Adrenal gland (tissue), 12 donors: ENCODE data around the gene DPYD. TPM values are rescaled to one million over a fixed set of nuclear protein-coding genes. Genes with fewer than 3 reads are reported as not detected.

Source experiments
- DNase-seq, 7 donors: peaks; one replicate each; pipeline ENCODE4 v3.0.0-alpha.2; 2019 to 2020
- H3K27ac ChIP-seq, 5 donors: fragments of 200-600 bp; sonication (generic) in 4 of 5; 1 replicate in 3 of 5; 2 replicates in 2 of 5; pipeline versions ENCODE4 v1.5.1 to v1.8.0; 2016 to 2020; ENCODE audit warnings: mild to moderate bottlenecking in 1 of 5
- H3K27me3 ChIP-seq: fragments of 200-600 bp; 2 replicates; pipeline ENCODE4 v1.8.0; 2021
- H3K36me3 ChIP-seq, 2 donors: fragments of 200-600 bp; replicated peaks in 1 of 2; 1 replicate in 1 of 2; 2 replicates in 1 of 2; pipeline versions ENCODE4 v1.5.1 to v1.8.0; 2018 to 2022
- H3K4me1 ChIP-seq, 2 donors: fragments of 200-600 bp; replicated peaks in 1 of 2; 1 replicate in 1 of 2; 2 replicates in 1 of 2; pipeline versions ENCODE4 v1.5.1 to v1.8.0; 2018 to 2021
- H3K4me3 ChIP-seq, 4 donors: fragments of 200-600 bp; sonication (generic) in 3 of 4; one replicate each; pipeline ENCODE4 v1.5.1; 2016 to 2018
- H3K9me3 ChIP-seq, 3 donors: fragments of 200-600 bp; sonication (generic) in 1 of 3; replicated peaks in 1 of 3; 1 replicate in 2 of 3; 2 replicates in 1 of 3; pipeline versions ENCODE4 v1.5.1 to v1.8.0; 2016 to 2021
- POLR2A ChIP-seq, 2 donors: fragments of 450-650 bp; IDR thresholded peaks; one replicate each; pipeline ENCODE4 v1.6.1; 2017; ENCODE audit warnings: antibody characterized with exemption in 2 of 2, mild to moderate bottlenecking in 2 of 2, moderate library complexity in 1 of 2
- WGBS, 4 donors: extraction: QIAGEN DNeasy Blood & Tissue Kit in 2 of 4; methylation state at CpG; one replicate each; pipeline versions ENCODE4 v1.1.5 to v1.1.7; 2013 to 2017; 5-methylcytosine and 5-hydroxymethylcytosine counted together
- intact Hi-C, 2 donors: fragments of 100-400 bp; cut with DNase I; formaldehyde crosslinking; loops; one replicate each; pipeline versions ENCODE4 v1.14.1 to v1.15.0; 2022 to 2023
- polyA plus RNA-seq, 3 donors: library from polyadenylated mRNA; stranded (reverse); fragments of 200-250 nt in 2 of 3; fragments of 350-450 nt in 1 of 3; fragmentation: Illumina TruSeq in 1 of 3; extraction: RNeasy Lipid Tissue Mini Kit (QIAGEN cat#74804) in 1 of 3; gene quantifications; one replicate each; pipeline ENCODE4 v1.2.3, GENCODE V29; 2013 to 2014
- total RNA-seq, 9 donors: library from RNA; depleted of rRNA in 4 of 9; stranded (reverse); fragments of >200 nt in 4 of 9; fragments of 120-200 nt in 1 of 9; fragmentation: NEBNext Ultra II Directional in 1 of 9; extraction: Animal tissue kit (Norgen Biotek cat#: 25700) in 1 of 9; gene quantifications; one replicate each; pipeline versions ENCODE4 v1.1.0 to v1.2.4, GENCODE V29; 2013 to 2023
- TF ChIP-seq, protein P1 (sequence below), 6 experiments: fragments of 450-650 bp in 4 of 6; fragments of 200-600 bp in 2 of 6; sonication (generic) in 1 of 6; IDR thresholded peaks; 1 replicate in 5 of 6; 2 replicates in 1 of 6; pipeline versions ENCODE4 v1.5.1 to v1.8.0; 2016 to 2021; ENCODE audit warnings: antibody characterized with exemption in 6 of 6, mild to moderate bottlenecking in 2 of 6, moderate library complexity in 1 of 6
- donor health status: healthy with polysubstance abuse.
- donor health status: Bipolar disorder and iron deficiency.
- donor health status: DM: yes; HTN: yes; CAD: no.
- donor health status: DM: no; HTN: no; CAD: no.
- donor health status: DM: no; HTN: no; CAD: no.
- donor health status: DM: yes; HTN: yes; CAD: no.

DPYD gene
- total and polyA plus RNA-seq, 12 donors = 6.6 to 73.1 (median 30.2) TPM

DNA sequence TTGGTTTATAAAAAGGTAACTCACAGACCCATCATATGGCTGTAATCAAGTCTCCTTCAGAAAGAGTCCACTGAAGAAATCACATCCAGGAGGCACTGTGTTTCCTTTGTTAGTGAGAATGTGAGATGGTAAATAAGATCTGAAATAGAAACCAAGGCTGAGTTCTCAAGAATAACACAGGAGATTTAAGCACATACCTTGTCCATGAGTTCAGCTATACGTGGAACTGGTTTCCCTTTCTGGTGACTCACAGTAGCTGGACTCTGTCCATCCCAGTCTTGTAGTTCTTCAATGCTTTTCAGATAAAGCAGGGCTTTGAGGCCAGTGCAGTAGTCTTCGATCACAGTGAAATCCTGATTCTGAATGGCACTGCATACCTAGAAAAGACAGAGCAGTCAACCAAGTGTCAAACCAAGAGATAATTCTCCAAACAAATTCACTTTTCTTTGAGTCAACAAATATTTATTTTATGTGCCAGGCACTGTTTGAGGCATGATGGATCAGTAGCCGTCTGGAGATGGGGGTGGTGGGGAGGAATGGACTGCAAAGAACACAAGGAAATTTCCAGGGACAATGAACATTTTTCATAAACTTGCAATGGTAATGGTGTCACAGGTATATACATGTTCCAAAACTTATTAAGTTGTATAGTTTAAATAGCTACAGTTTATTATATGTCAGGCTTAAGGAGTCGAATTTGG, 727.8 kb downstream of the DPYD start:
- 78 to 84% (median 79%) methylated on average over 4 of the region's 4 CpGs for WGBS, 4 donors
- Histone ChIP-seq H3K4me3 (no peak overlapping the region), H3K4me1 (no peaks in the 10 kb centered on the region), H3K36me3 (no peaks in the 10 kb centered on the region), H3K27ac (no peak overlapping the region), H3K27me3 (no peaks in the 10 kb centered on the region), H3K9me3 (no peaks in the 10 kb centered on the region)
- peak in 2 of 7 donors; percentile 16 to 19 for DNase-seq
- intact Hi-C loops = no loop called here
- TF ChIP-seq POLR2A (IDR thresholded peaks at IDR 0.05) = no peak
- TF ChIP-seq, protein P1, sequence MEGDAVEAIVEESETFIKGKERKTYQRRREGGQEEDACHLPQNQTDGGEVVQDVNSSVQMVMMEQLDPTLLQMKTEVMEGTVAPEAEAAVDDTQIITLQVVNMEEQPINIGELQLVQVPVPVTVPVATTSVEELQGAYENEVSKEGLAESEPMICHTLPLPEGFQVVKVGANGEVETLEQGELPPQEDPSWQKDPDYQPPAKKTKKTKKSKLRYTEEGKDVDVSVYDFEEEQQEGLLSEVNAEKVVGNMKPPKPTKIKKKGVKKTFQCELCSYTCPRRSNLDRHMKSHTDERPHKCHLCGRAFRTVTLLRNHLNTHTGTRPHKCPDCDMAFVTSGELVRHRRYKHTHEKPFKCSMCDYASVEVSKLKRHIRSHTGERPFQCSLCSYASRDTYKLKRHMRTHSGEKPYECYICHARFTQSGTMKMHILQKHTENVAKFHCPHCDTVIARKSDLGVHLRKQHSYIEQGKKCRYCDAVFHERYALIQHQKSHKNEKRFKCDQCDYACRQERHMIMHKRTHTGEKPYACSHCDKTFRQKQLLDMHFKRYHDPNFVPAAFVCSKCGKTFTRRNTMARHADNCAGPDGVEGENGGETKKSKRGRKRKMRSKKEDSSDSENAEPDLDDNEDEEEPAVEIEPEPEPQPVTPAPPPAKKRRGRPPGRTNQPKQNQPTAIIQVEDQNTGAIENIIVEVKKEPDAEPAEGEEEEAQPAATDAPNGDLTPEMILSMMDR (IDR thresholded peaks at IDR 0.05) = no peak

DNA sequence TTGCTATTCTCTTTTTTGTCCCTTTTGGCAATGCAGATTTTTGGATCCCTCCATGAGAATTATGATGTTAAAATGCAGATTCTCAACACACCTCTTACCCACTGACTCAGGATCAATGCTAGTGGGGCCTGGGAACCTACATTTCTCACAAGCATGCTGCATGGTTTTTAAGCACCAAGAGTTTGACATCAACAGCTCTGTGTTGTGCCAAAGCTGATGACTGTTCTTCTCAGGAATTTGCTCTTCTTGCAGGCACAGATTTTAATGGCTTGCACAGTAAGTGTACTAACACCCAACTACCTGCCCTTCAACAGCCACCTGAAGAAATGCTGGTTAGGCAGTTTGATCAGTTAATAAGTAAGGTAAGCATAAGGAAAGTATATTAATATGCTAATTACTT, 730.5 kb downstream of the DPYD start:
- Histone ChIP-seq H3K4me3 (no peak overlapping the region), H3K27me3 (no peaks in the 10 kb centered on the region), H3K4me1 (no peaks in the 10 kb centered on the region), H3K36me3 (no peaks in the 10 kb centered on the region), H3K27ac (no peak overlapping the region), H3K9me3 (no peaks in the 10 kb centered on the region)
- DNase-seq = no peak
- TF ChIP-seq POLR2A (IDR thresholded peaks at IDR 0.05) = no peak
- TF ChIP-seq, protein P1 (IDR thresholded peaks at IDR 0.05) = no peak
- intact Hi-C loops = no loop called here

DNA sequence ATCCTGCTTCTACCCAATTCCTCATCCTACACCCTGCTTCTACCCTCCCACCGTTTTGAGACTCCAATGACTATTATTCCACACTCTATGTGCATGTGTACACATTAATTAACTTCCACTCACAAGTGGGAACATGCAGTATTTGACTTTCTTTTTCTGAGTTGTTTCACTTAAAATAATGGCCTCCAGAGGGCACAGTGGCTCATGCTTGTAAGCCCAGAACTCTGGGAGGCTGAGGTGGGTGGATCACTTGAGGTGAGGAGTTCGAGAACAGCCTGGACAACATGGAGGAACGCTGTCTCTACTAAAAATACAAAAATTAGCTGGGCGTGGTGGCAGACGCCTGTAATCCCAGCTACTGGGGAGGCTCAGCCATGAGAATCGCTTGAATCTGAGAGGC, 734.5 kb downstream of the DPYD start:
- no peaks in the 10 kb centered on the region for H3K36me3 ChIP-seq
- DNase-seq = no peak
- WGBS, 4 donors = 82 to 87% (median 85%) methylated on average over 6 of the region's 6 CpGs
- no peaks in the 10 kb centered on the region for H3K4me1 ChIP-seq
- intact Hi-C loops = no loop called here
- no peak overlapping the region for H3K27ac ChIP-seq
- H3K27me3 ChIP-seq = no peaks in the 10 kb centered on the region
- H3K4me3 ChIP-seq = no peak overlapping the region
- H3K9me3 ChIP-seq = peaks cover 0 to 5% (median 0%) of the 10 kb centered on the region in 3 donors
- TF ChIP-seq, protein P1 (IDR thresholded peaks at IDR 0.05) = peak in 3 of 6 experiments; percentile 23 to 35 (median 24)
- TF ChIP-seq POLR2A (IDR thresholded peaks at IDR 0.05) = no peak

DNA sequence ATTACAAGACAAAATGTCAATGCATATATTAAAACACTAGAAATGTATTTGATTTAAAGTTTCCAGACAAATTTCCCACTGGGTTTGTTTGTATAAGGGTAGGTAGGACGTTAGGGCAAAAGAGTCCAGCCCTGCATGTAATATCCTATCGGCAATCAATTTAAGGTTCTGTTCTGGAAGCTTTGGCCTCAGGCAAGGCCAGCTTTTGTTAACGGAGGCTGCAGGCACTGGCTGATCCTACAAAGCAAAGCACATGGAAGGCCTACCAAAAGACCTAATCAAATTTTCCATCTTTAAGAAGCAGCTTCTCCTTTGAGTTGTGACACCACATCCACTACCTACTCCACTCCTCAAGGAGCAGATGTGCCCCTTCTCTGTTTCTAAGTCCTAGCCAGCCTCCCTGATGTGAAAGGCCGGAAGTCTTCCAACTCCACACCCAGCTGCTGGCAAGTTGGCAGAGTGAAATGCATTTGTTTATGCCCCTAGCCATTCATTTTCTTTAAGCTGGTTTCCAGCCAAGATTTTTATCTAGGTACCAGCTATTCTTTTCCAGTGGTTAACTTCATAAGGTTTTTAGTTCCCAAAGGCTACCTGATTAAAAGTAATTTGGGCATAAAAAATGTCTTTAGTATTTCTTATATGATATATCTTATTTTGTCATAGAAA, 746.7 kb downstream of the DPYD start:
- Histone ChIP-seq H3K36me3 (no peaks in the 10 kb centered on the region), H3K27me3 (no peaks in the 10 kb centered on the region), H3K9me3 (no peaks in the 10 kb centered on the region), H3K4me3 (no peak overlapping the region), H3K4me1 (no peaks in the 10 kb centered on the region), H3K27ac (no peak overlapping the region)
- peak in 1 of 7 donors; percentile 54 for DNase-seq
- intact Hi-C loops = no loop called here
- 76 to 84% (median 82%) methylated on average over 4 of the region's 4 CpGs for WGBS, 4 donors
- TF ChIP-seq, protein P1 (IDR thresholded peaks at IDR 0.05) = no peak
- no peak for TF ChIP-seq POLR2A (IDR thresholded peaks at IDR 0.05)
